Loucy (cell line): Measurements from ENCODE around the gene CDC42BPA.

ENCODE experiments used
- H2AFZ ChIP-seq: fragments of 200-600 bp; sonication (generic); 2 replicates; pipeline ENCODE4 v1.6.0; 2016; ENCODE audit warnings: antibody characterized with exemption, mild to moderate bottlenecking, low read length, moderate library complexity
- H3F3A ChIP-seq: fragments of 200-600 bp; 2 replicates; pipeline ENCODE4 v1.6.0; 2016; ENCODE audit warnings: antibody characterized with exemption, low read depth, mild to moderate bottlenecking
- H3K27me3 ChIP-seq: fragments of 200-600 bp; sonication (generic); 2 replicates; pipeline ENCODE4 v1.6.1; 2014; ENCODE audit warnings: low read length, mild to moderate bottlenecking; ENCODE audit not compliant: insufficient read depth, poor library complexity, severe bottlenecking
- H3K36me3 ChIP-seq: fragments of 200-600 bp; sonication (generic); 2 replicates; pipeline ENCODE4 v1.6.1; 2016; ENCODE audit warnings: low read length; ENCODE audit not compliant: insufficient read depth
- H3K4me1 ChIP-seq: fragments of 200-600 bp; sonication (generic); 2 replicates; pipeline ENCODE4 v1.5.1; 2014; ENCODE audit warnings: low read length, mild to moderate bottlenecking; ENCODE audit not compliant: insufficient read depth, poor library complexity, severe bottlenecking
- H3K4me2 ChIP-seq: fragments of 200-600 bp; sonication (generic); 2 replicates; pipeline ENCODE4 v1.6.0; 2014; ENCODE audit warnings: antibody characterized with exemption, low read length, low read depth, mild to moderate bottlenecking; ENCODE audit not compliant: poor library complexity, severe bottlenecking
- H3K4me3 ChIP-seq: fragments of 200-600 bp; sonication (generic); 2 replicates; pipeline ENCODE4 v1.5.1; 2014; ENCODE audit warnings: low read length, mild to moderate bottlenecking, mixed read lengths; ENCODE audit not compliant: poor library complexity, severe bottlenecking
- H3K79me2 ChIP-seq: fragments of 200-600 bp; sonication (generic); 2 replicates; pipeline ENCODE4 v1.6.1; 2014; ENCODE audit warnings: low read length; ENCODE audit not compliant: insufficient read depth
- H3K9ac ChIP-seq: fragments of 200-600 bp; sonication (generic); 2 replicates; pipeline ENCODE4 v1.6.0; 2014; ENCODE audit warnings: mild to moderate bottlenecking, low read depth, low read length, moderate library complexity; ENCODE audit not compliant: poor library complexity, severe bottlenecking
- H3K9me2 ChIP-seq: fragments of 200-600 bp; sonication (generic); replicated peaks from 2 replicates; pipeline ENCODE4 v1.6.1; 2016; ENCODE audit warnings: low read depth, low read length, mixed read lengths
- H3K9me3 ChIP-seq: fragments of 200-600 bp; sonication (generic); 2 replicates; pipeline ENCODE4 v1.6.1; 2014; ENCODE audit warnings: mild to moderate bottlenecking, antibody characterized with exemption, low read length, low read depth; ENCODE audit not compliant: insufficient read depth
- H4K20me1 ChIP-seq: fragments of 200-600 bp; sonication (generic); 2 replicates; pipeline ENCODE4 v1.6.0; 2014; ENCODE audit warnings: antibody characterized with exemption, low read length, mild to moderate bottlenecking; ENCODE audit not compliant: insufficient read depth, poor library complexity, severe bottlenecking
- CTCF ChIP-seq: fragments of 200-600 bp; sonication (generic); conservative IDR thresholded peaks from 2 replicates; pipeline ENCODE4 v1.5.1; 2014; ENCODE audit warnings: mild to moderate bottlenecking, antibody characterized with exemption, low read length
- EZH2phosphoT487 ChIP-seq: fragments of 200-600 bp; IDR thresholded peaks from 2 replicates; pipeline ENCODE4 v1.6.1; 2018; ENCODE audit warnings: antibody characterized with exemption, mild to moderate bottlenecking, moderate library complexity, borderline replicate concordance

CDC42BPA gene

GRCh38 chr1:227263869-227264268, 54.4 kb downstream of the CDC42BPA start:
- H3K27me3 ChIP-seq: no peaks in the 10 kb centered on the region
- no peaks in the 10 kb centered on the region for H3F3A ChIP-seq
- no peaks in the 10 kb centered on the region for H3K9me3 ChIP-seq
- TF ChIP-seq EZH2phosphoT487: no peak
- no peak for TF ChIP-seq CTCF
- H3K9me2 ChIP-seq: no peaks in the 10 kb centered on the region
- H3K36me3 ChIP-seq: no peaks in the 10 kb centered on the region
- no peaks in the 10 kb centered on the region for H3K4me1 ChIP-seq
- no peak overlapping the region for H3K4me3 ChIP-seq
- no peak overlapping the region for H3K9ac ChIP-seq
- no peaks in the 10 kb centered on the region for H4K20me1 ChIP-seq
- no peak overlapping the region for H3K4me2 ChIP-seq
- H2AFZ ChIP-seq: no peak overlapping the region
- H3K79me2 ChIP-seq: no peaks in the 10 kb centered on the region

GRCh38 chr1:227261501-227261900, 56.8 kb downstream of the CDC42BPA start:
- Histone ChIP-seq H3F3A (no peaks in the 10 kb centered on the region), H3K9ac (no peak overlapping the region), H3K79me2 (no peaks in the 10 kb centered on the region), H4K20me1 (no peaks in the 10 kb centered on the region), H3K27me3 (no peaks in the 10 kb centered on the region), H3K9me2 (no peaks in the 10 kb centered on the region), H3K4me2 (no peak overlapping the region), H3K4me3 (no peak overlapping the region), H3K4me1 (no peaks in the 10 kb centered on the region), H3K9me3 (no peaks in the 10 kb centered on the region), H2AFZ (no peak overlapping the region), H3K36me3 (no peaks in the 10 kb centered on the region)
- no peak for TF ChIP-seq CTCF
- TF ChIP-seq EZH2phosphoT487: no peak

DNA sequence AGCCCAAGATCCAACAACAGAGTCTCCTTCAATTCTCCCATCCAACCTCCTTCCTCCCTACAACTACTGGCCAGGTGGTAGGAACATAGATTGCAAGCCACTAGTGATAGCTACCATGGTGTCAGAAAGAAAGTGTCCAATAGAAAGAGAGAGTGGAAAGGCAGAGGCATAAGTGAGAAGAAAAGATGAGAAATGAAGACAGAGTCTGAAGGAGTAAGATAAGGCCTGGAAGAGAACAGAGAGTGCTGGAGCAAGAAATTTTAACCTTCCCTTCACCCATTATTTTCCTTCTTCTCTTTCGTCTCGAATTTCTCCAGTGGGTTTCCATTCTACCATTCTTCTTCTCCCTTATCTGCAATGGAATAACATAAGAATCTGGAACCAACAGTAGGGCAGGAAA, 57.9 kb downstream of the CDC42BPA start:
- Histone ChIP-seq H4K20me1 (no peaks in the 10 kb centered on the region), H2AFZ (no peak overlapping the region), H3K36me3 (no peaks in the 10 kb centered on the region), H3K9ac (no peak overlapping the region), H3K9me3 (no peaks in the 10 kb centered on the region), H3K9me2 (no peaks in the 10 kb centered on the region), H3F3A (no peaks in the 10 kb centered on the region), H3K4me1 (no peaks in the 10 kb centered on the region), H3K4me3 (no peak overlapping the region), H3K4me2 (no peak overlapping the region), H3K79me2 (no peaks in the 10 kb centered on the region), H3K27me3 (no peaks in the 10 kb centered on the region)
- TF ChIP-seq EZH2phosphoT487 (no peak), CTCF (no peak)
